K562 (cell line): ENCODE measurements around the gene DHRS7C. TPM values are rescaled to one million over a fixed set of nuclear protein-coding genes. Genes with fewer than 3 reads are reported as not detected.

Source experiments
- ATAC-seq: fragments of 200-7000 bp; cut with Tn5 transposase; 3 replicates; pipeline ENCODE4 v1.9.1; 2020; ENCODE audit warnings: moderate library complexity
- BruUV-seq: library from RNA; stranded (reverse); fragments of 400-500 nt; replicated peaks from 2 replicates; lab custom pipeline; 2021; lab: Mats Ljungman, UMichigan
- CTCF ChIA-PET: fragments of 300-600 bp; formaldehyde crosslinking; extraction: SDS; loops from one replicate; lab custom pipeline; 2021; ENCODE audit warnings: low intra/inter-chr PET ratio; lab: Yijun Ruan, JAX
- POLR2A ChIA-PET: fragments of 300-600, 350-650 bp; sonication (Branson Sonifier 250); formaldehyde crosslinking; extraction: SDS; loops from one replicate; lab custom pipeline; 2021; ENCODE audit warnings: antibody characterized with exemption, inconsistent platforms; lab: Yijun Ruan, JAX
- DNase-seq, 4 experiments: peaks; one replicate each; pipeline versions ENCODE4 v3.0.0 to v3.0.0-alpha.2; 2011 to 2018; ENCODE audit warnings: low spot score in 3 of 4, mixed read lengths in 3 of 4; ENCODE audit errors: extremely low read depth in 1 of 4
- FAIRE-seq: peaks from 2 replicates; lab custom pipeline; 2011; peaks lifted over from hg19 to GRCh38; lab: Jason Lieb, UNC
- H2AFZ ChIP-seq: 2 replicates; pipeline ENCODE4 v1.6.0; 2011; ENCODE audit warnings: low read depth, low read length, control low read depth, inconsistent platforms
- H3K27ac ChIP-seq: fragments of 200-600 bp; 3 replicates; pipeline ENCODE4 v1.8.0; 2011; ENCODE audit warnings: low read depth, mild to moderate bottlenecking, control low read depth, inconsistent platforms, low read length, moderate library complexity, mixed read lengths; ENCODE audit errors: extremely low read depth
- H3K27me3 ChIP-seq, 2 experiments: fragments of 300-600 bp in 1 of 2; 2 replicates in 1 of 2; 3 replicates in 1 of 2; pipeline versions ENCODE4 v1.6.0 to v1.8.0; 2011; ENCODE audit warnings: inconsistent platforms in 2 of 2, low read length in 2 of 2, mild to moderate bottlenecking in 1 of 2, mixed read lengths in 1 of 2, moderate library complexity in 1 of 2; ENCODE audit not compliant: control insufficient read depth in 2 of 2, insufficient read depth in 2 of 2
- H3K36me3 ChIP-seq: fragments of 300-600 bp; 3 replicates; pipeline ENCODE4 v1.8.0; 2011; ENCODE audit warnings: mild to moderate bottlenecking, low read length, inconsistent platforms; ENCODE audit not compliant: control insufficient read depth, insufficient read depth
- H3K4me1 ChIP-seq, 2 experiments: fragments of 200-600 bp in 1 of 2; replicated peaks in 1 of 2; 2 replicates in 1 of 2; 3 replicates in 1 of 2; pipeline versions ENCODE4 v1.5.1 to v1.8.0; 2011; ENCODE audit warnings: inconsistent platforms in 2 of 2, low read length in 2 of 2, mild to moderate bottlenecking in 1 of 2, mixed read lengths in 1 of 2, moderate library complexity in 1 of 2; ENCODE audit not compliant: control insufficient read depth in 2 of 2, insufficient read depth in 2 of 2
- H3K4me2 ChIP-seq: 2 replicates; pipeline ENCODE4 v1.6.1; 2011; ENCODE audit warnings: low read length, control low read depth, inconsistent platforms, mixed read lengths; ENCODE audit not compliant: insufficient read depth
- H3K4me3 ChIP-seq: fragments of 200-600 bp; sonication (generic), shearing (Covaris generic); 2 replicates; pipeline ENCODE4 v1.5.1; 2016; ENCODE audit warnings: control low read depth, inconsistent platforms
- H3K79me2 ChIP-seq: fragments of 200-600 bp; 3 replicates; pipeline ENCODE4 v1.8.0; 2011; ENCODE audit warnings: low read length, inconsistent platforms; ENCODE audit not compliant: control insufficient read depth, insufficient read depth
- H3K9ac ChIP-seq, 2 experiments: 2 replicates each; pipeline versions ENCODE4 v1.6.0 to v1.6.1; 2011; ENCODE audit warnings: low read depth in 2 of 2, low read length in 2 of 2, control low read depth in 1 of 2, inconsistent platforms in 1 of 2, mild to moderate bottlenecking in 1 of 2, mixed read lengths in 1 of 2; ENCODE audit not compliant: insufficient read depth in 1 of 2
- H3K9me1 ChIP-seq: one replicate; pipeline ENCODE4 v1.6.0; 2011; ENCODE audit warnings: inconsistent platforms, mild to moderate bottlenecking, low read length, moderate library complexity; ENCODE audit not compliant: control insufficient read depth, insufficient read depth
- H3K9me3 ChIP-seq: replicated peaks from 2 replicates; pipeline ENCODE4 v1.5.1; 2011; ENCODE audit warnings: low read depth, low read length, inconsistent platforms; ENCODE audit not compliant: control insufficient read depth, insufficient read depth
- H4K20me1 ChIP-seq: replicated peaks from 2 replicates; pipeline ENCODE4 v1.6.1; 2011; ENCODE audit warnings: low read length, inconsistent platforms, mixed read lengths; ENCODE audit not compliant: control insufficient read depth, insufficient read depth
- ATF7 ChIP-seq: fragments of 450-650 bp; IDR thresholded peaks from 2 replicates; pipeline ENCODE4 v1.7.1; 2014; ENCODE audit warnings: mild to moderate bottlenecking, moderate library complexity
- CHD2 ChIP-seq: IDR thresholded peaks from 2 replicates; pipeline ENCODE4 v1.6.1; 2011; ENCODE audit warnings: low read depth, low read length
- CREBBP ChIP-seq: IDR thresholded peaks from one replicate; pipeline ENCODE4 v1.6.1; 2012; ENCODE audit warnings: low read depth, mild to moderate bottlenecking, control low read depth, inconsistent platforms, low read length
- DPF2 ChIP-seq: fragments of 450-650 bp; IDR thresholded peaks from 2 replicates; pipeline ENCODE4 v1.6.1; 2016
- GTF2B ChIP-seq: IDR thresholded peaks from 2 replicates; pipeline ENCODE4 v1.6.1; 2011; ENCODE audit not compliant: insufficient read length; ENCODE audit errors: extremely low read depth
- NFIX ChIP-seq: fragments of 250-450 bp; sonication (Bioruptor Pico); IDR thresholded peaks from 2 replicates; pipeline ENCODE4 v1.4.0; 2020; ENCODE audit warnings: low read depth, mild to moderate bottlenecking, moderate library complexity
- PRMT5 ChIP-seq: sonication (generic); formaldehyde crosslinking; IDR thresholded peaks from 2 replicates; pipeline ENCODE4 v1.5.0; 2020; ENCODE audit warnings: missing genetic modification reagents
- RNF219 ChIP-seq: fragments of 250-450 bp; sonication (Bioruptor Pico); IDR thresholded peaks from 2 replicates; pipeline ENCODE4 v1.5.0; 2022; ENCODE audit warnings: mild to moderate bottlenecking
- ZNF316 ChIP-seq: fragments of 450-650 bp; IDR thresholded peaks from 2 replicates; pipeline ENCODE4 v1.6.1; 2016
- ZNF695 ChIP-seq: fragments of 450-650 bp; formaldehyde crosslinking; IDR thresholded peaks from 2 replicates; pipeline ENCODE4 v1.4.0; 2020; ENCODE audit warnings: mild to moderate bottlenecking, moderate library complexity
- ZNF707 ChIP-seq: fragments of 250-450 bp; sonication (Bioruptor Pico); conservative IDR thresholded peaks from 2 replicates; pipeline ENCODE4 v1.8.0; 2022; ENCODE audit warnings: inconsistent platforms, mild to moderate bottlenecking, moderate library complexity
- WGBS: fragments of 100-300 bp; shearing (Covaris generic); methylation state at CpG from one replicate; pipeline ENCODE4 v1.1.6; 2016; ENCODE audit warnings: low coverage, mixed read lengths; ENCODE audit not compliant: insufficient coverage; ENCODE audit errors: missing lambda C conversion rate; 5-methylcytosine and 5-hydroxymethylcytosine counted together
- in situ Hi-C: fragments of 300-500 bp; cut with MboI; formaldehyde crosslinking; loops from 4 replicates; pipeline ENCODE4 v1.15.0; 2018; ENCODE audit warnings: inconsistent platforms, mixed read lengths
- intact Hi-C: fragments of 100-400 bp; cut with micrococcal nuclease; formaldehyde crosslinking; loops from 2 replicates; pipeline ENCODE4 v1.14.2; 2022
- polyA plus RNA-seq, 8 experiments: library from polyadenylated mRNA; depleted of rRNA in 4 of 8; stranded (reverse) in 5 of 8; unstranded in 3 of 8; fragments of >200 nt; fragmentation: Nextera tagmentation in 2 of 8; fragmentation: Illumina TruSeq in 1 of 8; extraction: Ambion mirVana in 2 of 8; extraction: Trizol in 1 of 8; gene quantifications; 2 replicates each; pipeline versions ENCODE4 v1.2.1 to v1.2.3, GENCODE V29; 2011 to 2014; ENCODE audit warnings: inconsistent platforms in 1 of 8, missing spikeins in 1 of 8
- total RNA-seq, 7 experiments: library from RNA; depleted of rRNA in 6 of 7; stranded (reverse); fragments of >200 nt in 6 of 7; fragmentation: Illumina TruSeq in 2 of 7; extraction: Trizol in 2 of 7; gene quantifications; 2 replicates each; pipeline versions ENCODE4 v1.2.1 to v1.2.3, GENCODE V29; 2011 to 2021; ENCODE audit warnings: low replicate concordance in 1 of 7
- TF ChIP-seq, protein P1 (sequence below): sonication (generic); formaldehyde crosslinking; IDR thresholded peaks from 2 replicates; pipeline ENCODE4 v1.8.1; 2023; ENCODE audit warnings: mild to moderate bottlenecking, missing genetic modification reagents, moderate library complexity
- TF ChIP-seq, protein P2 (sequence below): fragments of 450-650 bp; IDR thresholded peaks from 2 replicates; pipeline ENCODE4 v1.6.1; 2016; ENCODE audit warnings: mild to moderate bottlenecking
- TF ChIP-seq, protein P3 (sequence below): fragments of 250-450 bp; sonication (Bioruptor Pico); IDR thresholded peaks from 2 replicates; pipeline ENCODE4 v1.9.0; 2021; ENCODE audit warnings: mild to moderate bottlenecking, inconsistent platforms

DHRS7C gene
- total and polyA plus RNA-seq, 9 of the 15 experiments (the other 6 are each of a cell fraction or from before 2014, with no cell fraction given), result not detected

DNA sequence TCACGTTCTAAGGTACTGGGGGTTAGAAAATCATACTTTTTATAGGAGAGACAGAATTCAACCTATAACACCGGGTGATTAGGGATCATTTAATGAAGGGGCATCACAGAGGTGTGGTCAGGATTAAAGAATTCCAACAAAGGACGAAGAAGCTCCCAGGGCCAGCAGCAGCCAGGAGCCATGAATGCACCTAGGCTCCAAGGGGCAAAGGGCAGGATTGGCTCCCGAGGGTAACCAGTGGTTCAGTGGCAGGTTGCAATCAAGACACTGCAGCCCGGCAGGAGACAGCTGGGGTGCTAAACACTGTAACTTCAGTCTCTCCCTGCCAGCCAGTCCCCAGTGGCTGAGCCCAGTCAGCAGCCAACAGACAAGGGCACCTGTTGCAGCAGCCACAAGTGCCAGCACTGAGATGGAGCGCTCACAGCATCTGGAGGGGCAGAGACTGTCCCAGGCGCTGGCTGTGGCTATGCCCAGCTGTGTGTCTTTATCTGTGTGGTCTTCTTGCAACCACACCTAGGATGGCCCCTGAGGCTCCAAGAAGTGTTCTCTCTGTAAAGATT lies 23.9 kb downstream of the DHRS7C start:
- Histone ChIP-seq H3K4me1 (no peaks in the 10 kb centered on the region), H3K9me3 (no peaks in the 10 kb centered on the region), H3K9me1 (no peaks in the 10 kb centered on the region), H3K79me2 (no peaks in the 10 kb centered on the region), H3K36me3 (no peaks in the 10 kb centered on the region), H3K27ac (no peak overlapping the region), H4K20me1 (no peaks in the 10 kb centered on the region), H3K9ac (no peak overlapping the region), H3K4me3 (no peak overlapping the region), H3K27me3 (peaks cover 0 to 18% of the 10 kb centered on the region in 2 experiments; a peak in 2 of 5 replicates), H2AFZ (no peak overlapping the region), H3K4me2 (no peak overlapping the region)
- ChIA-PET CTCF (interaction anchor here (0.6 to 0.9 kb wide), 2 partner anchors 38 to 174 kb away, joined by 4 read pairs; no protein-coding TSS in a partner anchor), POLR2A (no interaction called here)
- in situ Hi-C loops (no loop called here), intact Hi-C loops (no loop called here)
- DNase-seq (no peak), FAIRE-seq (no peak), ATAC-seq (no peak)
- BruUV-seq, result no TSS peak
- 0% methylated on average over 7 of the region's 7 CpGs for WGBS
- no peak for TF ChIP-seq GTF2B
- no peak for TF ChIP-seq ATF7
- TF ChIP-seq, protein P1, sequence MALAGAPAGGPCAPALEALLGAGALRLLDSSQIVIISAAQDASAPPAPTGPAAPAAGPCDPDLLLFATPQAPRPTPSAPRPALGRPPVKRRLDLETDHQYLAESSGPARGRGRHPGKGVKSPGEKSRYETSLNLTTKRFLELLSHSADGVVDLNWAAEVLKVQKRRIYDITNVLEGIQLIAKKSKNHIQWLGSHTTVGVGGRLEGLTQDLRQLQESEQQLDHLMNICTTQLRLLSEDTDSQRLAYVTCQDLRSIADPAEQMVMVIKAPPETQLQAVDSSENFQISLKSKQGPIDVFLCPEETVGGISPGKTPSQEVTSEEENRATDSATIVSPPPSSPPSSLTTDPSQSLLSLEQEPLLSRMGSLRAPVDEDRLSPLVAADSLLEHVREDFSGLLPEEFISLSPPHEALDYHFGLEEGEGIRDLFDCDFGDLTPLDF, result no peak
- TF ChIP-seq, protein P2, sequence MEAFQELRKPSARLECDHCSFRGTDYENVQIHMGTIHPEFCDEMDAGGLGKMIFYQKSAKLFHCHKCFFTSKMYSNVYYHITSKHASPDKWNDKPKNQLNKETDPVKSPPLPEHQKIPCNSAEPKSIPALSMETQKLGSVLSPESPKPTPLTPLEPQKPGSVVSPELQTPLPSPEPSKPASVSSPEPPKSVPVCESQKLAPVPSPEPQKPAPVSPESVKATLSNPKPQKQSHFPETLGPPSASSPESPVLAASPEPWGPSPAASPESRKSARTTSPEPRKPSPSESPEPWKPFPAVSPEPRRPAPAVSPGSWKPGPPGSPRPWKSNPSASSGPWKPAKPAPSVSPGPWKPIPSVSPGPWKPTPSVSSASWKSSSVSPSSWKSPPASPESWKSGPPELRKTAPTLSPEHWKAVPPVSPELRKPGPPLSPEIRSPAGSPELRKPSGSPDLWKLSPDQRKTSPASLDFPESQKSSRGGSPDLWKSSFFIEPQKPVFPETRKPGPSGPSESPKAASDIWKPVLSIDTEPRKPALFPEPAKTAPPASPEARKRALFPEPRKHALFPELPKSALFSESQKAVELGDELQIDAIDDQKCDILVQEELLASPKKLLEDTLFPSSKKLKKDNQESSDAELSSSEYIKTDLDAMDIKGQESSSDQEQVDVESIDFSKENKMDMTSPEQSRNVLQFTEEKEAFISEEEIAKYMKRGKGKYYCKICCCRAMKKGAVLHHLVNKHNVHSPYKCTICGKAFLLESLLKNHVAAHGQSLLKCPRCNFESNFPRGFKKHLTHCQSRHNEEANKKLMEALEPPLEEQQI, result no peak
- TF ChIP-seq PRMT5, result no peak
- no peak for TF ChIP-seq DPF2
- TF ChIP-seq, protein P3, sequence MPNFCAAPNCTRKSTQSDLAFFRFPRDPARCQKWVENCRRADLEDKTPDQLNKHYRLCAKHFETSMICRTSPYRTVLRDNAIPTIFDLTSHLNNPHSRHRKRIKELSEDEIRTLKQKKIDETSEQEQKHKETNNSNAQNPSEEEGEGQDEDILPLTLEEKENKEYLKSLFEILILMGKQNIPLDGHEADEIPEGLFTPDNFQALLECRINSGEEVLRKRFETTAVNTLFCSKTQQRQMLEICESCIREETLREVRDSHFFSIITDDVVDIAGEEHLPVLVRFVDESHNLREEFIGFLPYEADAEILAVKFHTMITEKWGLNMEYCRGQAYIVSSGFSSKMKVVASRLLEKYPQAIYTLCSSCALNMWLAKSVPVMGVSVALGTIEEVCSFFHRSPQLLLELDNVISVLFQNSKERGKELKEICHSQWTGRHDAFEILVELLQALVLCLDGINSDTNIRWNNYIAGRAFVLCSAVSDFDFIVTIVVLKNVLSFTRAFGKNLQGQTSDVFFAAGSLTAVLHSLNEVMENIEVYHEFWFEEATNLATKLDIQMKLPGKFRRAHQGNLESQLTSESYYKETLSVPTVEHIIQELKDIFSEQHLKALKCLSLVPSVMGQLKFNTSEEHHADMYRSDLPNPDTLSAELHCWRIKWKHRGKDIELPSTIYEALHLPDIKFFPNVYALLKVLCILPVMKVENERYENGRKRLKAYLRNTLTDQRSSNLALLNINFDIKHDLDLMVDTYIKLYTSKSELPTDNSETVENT (CRISPR knock-in tag), result no peak
- TF ChIP-seq NFIX (CRISPR knock-in tag), result no peak
- no peak for TF ChIP-seq CHD2
- no peak for TF ChIP-seq ZNF707 (CRISPR knock-in tag)
- no peak for TF ChIP-seq RNF219
- no peak for TF ChIP-seq ZNF695 (CRISPR knock-in tag)
- no peak for TF ChIP-seq CREBBP
- no peak for TF ChIP-seq ZNF316
